Suppressor macrophage treated with lipopolysaccharide for 1 hour (primary cell): Measurements from ENCODE around the gene TPP2.

ENCODE experiments used
- DNase-seq, 3 donors: peaks; one replicate each; pipeline ENCODE4 v3.0.0-alpha.2; 2020 to 2022

TPP2 gene

DNA sequence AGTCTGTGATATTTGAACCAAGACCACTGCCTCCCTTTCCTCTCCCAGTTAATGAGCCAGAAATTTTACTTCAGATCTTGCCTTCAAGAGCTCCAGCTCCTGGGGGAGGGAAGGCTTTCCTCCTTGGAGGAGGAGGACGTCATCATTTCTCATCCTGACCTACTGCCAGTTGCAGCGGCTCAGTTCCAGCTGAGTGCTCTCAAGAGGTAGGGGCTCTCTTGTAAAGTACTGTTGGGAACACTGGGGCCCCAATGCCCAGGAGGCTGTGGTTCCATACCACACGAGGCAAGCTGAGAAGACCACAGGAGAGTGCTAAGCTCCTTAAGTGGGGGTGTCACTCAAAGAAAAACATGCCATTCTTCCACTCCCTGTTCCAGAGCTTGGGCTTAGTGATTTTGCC lies 61.9 kb downstream of the TPP2 start:
- no peak for DNase-seq

DNA sequence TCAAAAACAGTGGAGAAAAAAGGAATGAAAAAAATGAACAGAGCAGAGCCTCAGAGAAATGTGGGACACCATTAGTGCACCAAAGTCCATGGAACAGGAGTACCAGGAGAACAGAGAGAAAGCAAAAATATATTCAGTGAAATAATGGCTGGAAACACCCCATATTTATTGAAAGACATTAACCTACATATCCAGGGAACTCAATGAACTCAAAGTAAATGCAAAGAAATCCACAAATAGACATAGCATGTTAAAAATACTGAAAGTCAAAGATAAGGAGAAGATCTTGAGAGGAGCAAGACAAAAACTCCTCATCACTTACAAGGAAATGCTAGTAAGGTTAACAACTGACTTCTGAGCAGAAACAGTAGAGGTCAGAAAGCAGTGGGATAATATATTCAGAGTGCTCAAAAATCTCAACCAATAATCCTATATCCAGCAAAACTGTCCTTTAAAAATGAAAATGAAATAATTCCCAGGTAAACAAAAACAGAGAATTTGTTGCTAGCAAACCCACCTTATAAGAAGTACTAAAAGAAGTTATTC lies 62.5 kb downstream of the TPP2 start:
- DNase-seq, result no peak

GRCh38 chr13:102667023-102667422 lies 70.2 kb downstream of the TPP2 start:
- DNase-seq, result no peak

DNA sequence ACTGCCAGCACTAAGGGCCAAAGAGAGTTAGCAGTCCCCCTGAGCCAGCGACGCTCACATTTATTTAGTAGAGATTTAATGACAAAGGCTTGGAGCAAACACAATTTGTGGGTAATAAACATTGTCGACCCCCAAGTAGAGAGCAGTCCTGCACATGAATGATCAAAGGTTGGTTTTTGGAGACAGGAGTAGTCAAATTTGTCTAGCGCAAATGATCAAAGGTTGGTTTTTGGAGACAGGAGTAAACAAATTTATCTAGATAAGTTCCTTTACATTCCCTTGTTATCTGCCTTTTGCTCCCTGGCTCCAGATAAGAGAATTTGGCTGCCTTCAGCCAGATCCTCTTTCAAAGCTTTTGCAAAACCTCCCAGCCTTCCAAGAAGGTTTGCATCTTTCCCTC lies 71.1 kb downstream of the TPP2 start:
- DNase-seq, result no peak

DNA sequence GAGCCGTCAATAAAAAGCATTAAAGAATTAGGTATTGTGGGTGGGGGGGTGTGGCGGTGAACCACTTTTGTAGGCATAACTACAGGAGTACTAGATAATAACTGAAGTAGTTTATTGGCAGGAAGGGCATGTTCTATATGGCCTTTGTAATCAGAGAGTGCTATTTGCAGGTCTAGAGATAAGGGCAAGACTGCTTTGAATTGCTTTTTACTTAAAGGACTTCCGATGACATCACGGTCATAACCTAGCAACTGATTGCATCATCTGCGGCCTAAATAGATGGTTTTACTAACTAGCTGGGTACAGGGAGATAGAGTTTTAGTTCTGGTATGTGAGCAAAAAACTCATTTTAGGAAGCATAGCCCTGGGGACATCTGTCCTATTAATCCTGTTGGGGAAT lies 73.3 kb downstream of the TPP2 start:
- no peak for DNase-seq

GRCh38 chr13:102675115-102675514 lies 78.3 kb downstream of the TPP2 start:
- no peak for DNase-seq

- no peak for DNase-seq
These were observed 80.3 kb downstream of the TPP2 start for GRCh38 chr13:102677122-102677521.

- DNase-seq, result no peak
These were observed 81.7 kb downstream of the TPP2 start for GRCh38 chr13:102678339-102679107.

GRCh38 chr13:102679449-102680132 lies 82.8 kb downstream of the TPP2 start:
- no peak for DNase-seq

DNA sequence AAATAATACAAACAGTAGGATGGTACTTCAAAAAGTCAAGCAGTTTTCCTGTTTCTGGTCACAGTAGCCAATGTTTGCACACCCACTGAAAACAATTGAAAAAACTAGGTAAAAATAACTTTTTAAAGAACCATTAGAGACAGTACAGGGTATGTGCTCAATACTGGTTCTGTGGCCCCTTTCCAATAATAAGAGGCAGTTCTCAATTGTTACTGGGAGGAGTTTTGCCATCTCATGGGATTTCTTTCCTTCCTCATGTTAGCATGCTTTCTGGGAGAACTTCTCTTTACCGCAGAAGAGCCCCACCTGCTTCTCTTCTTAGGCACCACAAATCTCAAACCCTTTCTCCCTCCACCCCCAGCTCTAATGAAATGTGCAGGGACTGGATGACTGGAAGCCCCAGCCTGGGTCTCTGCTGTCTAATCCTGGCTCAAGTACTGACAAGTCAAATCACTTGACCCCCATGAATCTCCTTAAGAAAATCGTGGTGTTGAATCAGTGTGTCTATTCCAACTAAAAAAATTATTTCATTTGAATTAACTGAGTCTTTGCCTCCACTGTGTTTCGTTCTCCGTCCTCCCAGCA lies 83.4 kb downstream of the TPP2 start:
- no peak for DNase-seq

DNA sequence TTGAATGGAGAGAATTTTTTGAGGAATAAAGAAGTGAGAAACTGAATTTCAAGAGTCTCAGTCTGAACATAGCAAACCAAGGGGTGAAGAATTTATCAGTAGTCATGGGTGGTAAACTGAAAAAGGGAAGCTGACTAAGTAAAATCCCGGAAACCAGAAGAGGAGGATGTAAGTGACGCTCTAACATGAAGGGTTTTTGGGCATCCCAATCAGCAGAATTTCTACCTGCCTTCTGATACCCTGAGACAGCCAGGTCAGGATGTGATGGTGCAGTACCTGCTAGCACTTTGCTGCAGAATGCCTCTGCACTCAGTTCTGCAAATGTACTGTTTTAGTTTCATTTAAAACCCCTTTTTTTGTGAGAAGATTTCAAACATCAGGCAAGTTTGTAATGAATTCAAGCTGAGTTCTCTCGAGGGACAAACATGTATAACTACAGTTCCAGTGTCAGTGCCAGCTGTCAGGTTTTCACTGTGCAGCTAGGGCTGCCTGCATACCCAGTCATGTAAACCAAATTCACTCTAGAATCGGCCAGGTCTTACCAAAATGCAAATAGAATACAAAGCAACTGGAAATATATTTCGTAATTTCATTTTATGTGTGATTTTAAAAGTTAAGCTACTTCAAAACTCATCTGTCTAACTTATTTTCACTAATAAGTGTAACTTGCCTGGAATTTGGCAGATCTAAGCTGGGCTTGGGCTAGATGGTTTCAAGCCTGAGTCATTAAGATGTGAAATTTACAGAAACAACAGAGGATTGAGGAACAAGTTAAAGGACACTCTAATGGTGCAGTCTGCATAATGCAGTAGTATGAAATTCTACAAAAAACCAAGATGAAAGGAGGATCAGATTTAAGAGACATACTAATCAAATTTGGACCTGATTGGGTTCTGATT lies 84.3 kb downstream of the TPP2 start:
- DNase-seq, result peak; percentile 62 to 81 (median 70)

DNA sequence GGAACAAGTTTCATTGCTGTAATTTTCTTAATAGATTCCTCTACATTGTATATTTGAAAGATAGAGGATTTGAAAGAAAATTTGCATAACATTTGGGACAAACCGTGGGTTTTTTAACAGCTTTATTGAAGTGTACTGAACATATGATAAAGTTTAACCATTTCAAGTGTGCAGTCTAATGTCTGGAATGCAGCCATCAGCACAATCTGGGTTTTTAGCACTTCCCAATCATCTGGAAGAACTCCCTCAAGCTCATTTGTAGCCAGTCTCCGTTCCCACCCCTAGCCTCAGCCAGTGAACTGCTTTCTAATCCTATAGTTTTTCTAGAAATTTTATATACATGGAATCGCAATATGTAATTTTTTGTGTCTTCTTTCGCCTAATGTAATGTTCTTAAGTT lies 85.4 kb downstream of the TPP2 start:
- DNase-seq, result no peak

GRCh38 chr13:102682727-102683126 lies 85.9 kb downstream of the TPP2 start:
- peak in 1 of 3 donors; percentile 11 for DNase-seq

DNA sequence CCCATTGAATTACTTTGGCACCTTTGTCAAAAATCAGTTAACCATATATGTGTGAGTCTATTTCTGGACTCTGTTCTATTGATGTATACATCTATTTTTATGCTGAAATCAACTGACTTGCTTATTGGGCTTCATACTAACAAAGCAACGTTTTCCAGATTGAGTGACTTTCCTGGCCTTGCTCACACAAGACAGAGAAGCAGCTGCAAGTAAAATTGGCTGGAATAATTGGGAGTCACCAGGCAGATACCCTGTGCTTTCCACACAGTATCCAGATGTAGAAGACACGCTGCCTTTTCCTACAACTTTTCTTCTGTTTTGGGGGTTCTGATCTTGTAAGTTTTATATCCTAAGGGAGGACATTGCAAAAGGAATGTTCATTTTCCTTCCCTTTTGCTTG lies 86.9 kb downstream of the TPP2 start:
- DNase-seq, result no peak

GRCh38 chr13:102686024-102686423 lies 89.2 kb downstream of the TPP2 start:
- no peak for DNase-seq

GRCh38 chr13:102687520-102687919 lies 90.7 kb downstream of the TPP2 start:
- DNase-seq, result no peak

DNA sequence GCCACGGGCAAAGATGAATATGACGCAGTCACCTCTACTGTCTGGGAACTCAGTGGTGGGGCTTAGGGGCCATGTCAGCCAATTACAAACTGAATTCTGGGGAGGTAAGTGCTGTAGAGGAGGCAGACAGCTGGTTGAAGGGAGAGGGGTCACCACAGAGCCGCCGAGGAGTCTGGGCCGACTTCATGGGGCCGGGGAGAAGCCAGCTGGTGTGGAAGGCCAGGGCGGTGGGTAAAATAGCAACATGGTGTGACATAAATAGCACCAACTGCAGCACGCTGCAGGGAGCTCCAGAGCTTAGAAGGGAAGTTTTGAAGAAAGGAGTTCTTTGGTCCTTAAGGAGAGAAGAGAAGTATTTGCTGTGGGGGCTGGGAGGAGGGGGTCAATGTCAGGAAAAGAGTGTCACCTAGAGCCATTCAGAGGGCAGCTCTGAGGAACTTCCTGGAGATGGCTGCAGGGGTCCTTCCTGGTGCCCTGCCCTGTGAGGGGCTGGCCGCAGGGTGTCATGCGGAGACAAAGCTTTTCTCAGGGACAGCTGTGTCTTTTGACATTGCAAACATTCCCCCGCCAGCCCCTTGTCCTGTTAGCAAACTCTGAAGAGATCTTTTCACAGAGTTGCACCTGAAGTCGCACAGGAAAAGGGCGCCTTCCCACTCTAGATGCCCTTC lies 91.7 kb downstream of the TPP2 start:
- no peak for DNase-seq

- no peak for DNase-seq
These were observed 94.1 kb downstream of the TPP2 start for GRCh38 chr13:102690883-102691282.

GRCh38 chr13:102692491-102692826 lies 95.7 kb downstream of the TPP2 start:
- no peak for DNase-seq

- no peak for DNase-seq
These were observed 96.5 kb downstream of the TPP2 start for GRCh38 chr13:102693250-102693649.

DNA sequence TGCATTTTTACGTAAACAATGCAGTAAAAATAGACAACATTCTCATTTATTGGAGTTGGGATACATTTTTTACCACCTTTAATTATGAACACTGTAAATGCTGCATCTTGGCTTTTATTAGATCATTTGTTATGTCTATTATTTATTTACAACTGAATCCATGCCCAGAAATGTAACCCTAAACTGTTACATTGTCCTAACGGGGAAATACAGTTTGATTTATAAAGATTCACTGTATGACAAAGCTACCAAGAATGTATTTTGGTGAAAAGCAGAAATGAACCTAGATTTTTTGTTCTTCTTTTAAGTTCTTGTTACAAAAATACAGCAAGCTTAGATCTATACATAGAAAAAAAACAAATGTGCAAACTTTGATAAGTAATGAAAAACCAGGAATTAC lies 97.0 kb downstream of the TPP2 start:
- no peak for DNase-seq

GRCh38 chr13:102694937-102695336 lies 98.2 kb downstream of the TPP2 start, which contains the start of gene METTL21C:
Gene METTL21C (minus strand): TSS chr13:102695044. CDS start chr13:102694498, 546 bp downstream.
- no peak for DNase-seq
